GM23338 (cell line): ENCODE results near the gene PDK3. TPM values are rescaled to one million over a fixed set of nuclear protein-coding genes. Genes with fewer than 3 reads are reported as not detected.

ENCODE experiments used
- ATAC-seq: fragments of 200-7000 bp; cut with Tn5 transposase; 3 replicates; pipeline ENCODE4 v1.9.1; 2020
- DNase-seq: peaks from one replicate; pipeline ENCODE4 v3.0.0-alpha.2; 2015; ENCODE audit warnings: low spot score
- H2AFZ ChIP-seq: fragments of 200-600 bp; sonication (generic); 2 replicates; pipeline ENCODE4 v1.8.0; 2016; ENCODE audit warnings: antibody characterized with exemption, mild to moderate bottlenecking, moderate library complexity
- H3F3A ChIP-seq: fragments of 200-600 bp; sonication (generic); replicated peaks from 2 replicates; pipeline ENCODE4 v1.8.0; 2017; ENCODE audit warnings: antibody characterized with exemption, mixed run types, low read depth
- H3K27ac ChIP-seq: fragments of 200-600 bp; sonication (generic); 2 replicates; pipeline ENCODE4 v1.6.1; 2016; ENCODE audit warnings: low read depth
- H3K27me3 ChIP-seq: fragments of 200-600 bp; sonication (generic); 2 replicates; pipeline ENCODE4 v1.8.0; 2016; ENCODE audit warnings: mild to moderate bottlenecking, mixed run types, moderate library complexity; ENCODE audit not compliant: insufficient read depth
- H3K36me3 ChIP-seq: fragments of 200-600 bp; sonication (generic); 2 replicates; pipeline ENCODE4 v1.8.0; 2016; ENCODE audit warnings: mild to moderate bottlenecking; ENCODE audit not compliant: insufficient read depth
- H3K4me1 ChIP-seq: fragments of 200-600 bp; sonication (generic); 2 replicates; pipeline ENCODE4 v1.8.0; 2016; ENCODE audit warnings: mild to moderate bottlenecking, moderate library complexity; ENCODE audit not compliant: insufficient read depth
- H3K4me2 ChIP-seq: fragments of 200-600 bp; sonication (generic); 2 replicates; pipeline ENCODE4 v1.7.1; 2017; ENCODE audit warnings: mixed run types
- H3K4me3 ChIP-seq: fragments of 200-600 bp; sonication (generic); 2 replicates; pipeline ENCODE4 v1.6.1; 2016; ENCODE audit warnings: mixed run types
- H3K79me2 ChIP-seq: fragments of 200-600 bp; sonication (generic); replicated peaks from 2 replicates; pipeline ENCODE4 v1.8.0; 2017; ENCODE audit warnings: mild to moderate bottlenecking; ENCODE audit not compliant: insufficient read depth
- H3K9me2 ChIP-seq: fragments of 200-600 bp; sonication (generic); 2 replicates; pipeline ENCODE4 v1.8.0; 2017; ENCODE audit not compliant: insufficient read depth
- H4K20me1 ChIP-seq: fragments of 200-600 bp; sonication (generic); replicated peaks from 2 replicates; pipeline ENCODE4 v1.8.0; 2017; ENCODE audit warnings: mild to moderate bottlenecking; ENCODE audit not compliant: insufficient read depth
- H3K27ac Mint-ChIP-seq: 2 replicates; pipeline ENCODE4 v1.8.0; 2020; ENCODE audit warnings: inconsistent platforms, mild to moderate bottlenecking, moderate library complexity, mixed read lengths
- H3K27me3 Mint-ChIP-seq: 3 replicates; pipeline ENCODE4 v1.8.0; 2022; ENCODE audit warnings: low read depth, mild to moderate bottlenecking, moderate library complexity, mixed read lengths, inconsistent platforms; ENCODE audit not compliant: insufficient read depth, poor library complexity
- H3K36me3 Mint-ChIP-seq: 3 replicates; pipeline ENCODE4 v1.8.0; 2021; ENCODE audit warnings: low read depth, mild to moderate bottlenecking, inconsistent platforms, moderate library complexity, mixed read lengths
- H3K4me1 Mint-ChIP-seq: 3 replicates; pipeline ENCODE4 v1.8.0; 2020; ENCODE audit warnings: mild to moderate bottlenecking, inconsistent platforms, mixed read lengths
- H3K4me3 Mint-ChIP-seq: 3 replicates; pipeline ENCODE4 v1.8.0; 2021; ENCODE audit warnings: moderate library complexity, mild to moderate bottlenecking, inconsistent platforms, mixed read lengths
- H3K9me3 Mint-ChIP-seq: 3 replicates; pipeline ENCODE4 v1.8.0; 2020; ENCODE audit warnings: moderate library complexity, mild to moderate bottlenecking, inconsistent platforms, mixed read lengths
- CREB1 ChIP-seq: fragments of 250-450 bp; sonication (Bioruptor Pico); IDR thresholded peaks from 2 replicates; pipeline ENCODE4 v1.5.0; 2020; ENCODE audit warnings: low read depth, mild to moderate bottlenecking, moderate library complexity
- EZH2 ChIP-seq: fragments of 200-600 bp; sonication (generic); IDR thresholded peaks from one replicate; pipeline ENCODE4 v1.8.0; 2017; ENCODE audit warnings: antibody characterized with exemption, mild to moderate bottlenecking, low read depth; ENCODE audit not compliant: unreplicated experiment
- EZH2phosphoT487 ChIP-seq: fragments of 200-600 bp; sonication (generic); IDR thresholded peaks from one replicate; pipeline ENCODE4 v1.8.1; 2018; ENCODE audit warnings: antibody characterized with exemption; ENCODE audit not compliant: unreplicated experiment
- NANOG ChIP-seq: IDR thresholded peaks from 2 replicates; pipeline ENCODE4 v1.6.1; 2016; ENCODE audit warnings: antibody characterized with exemption, borderline replicate concordance
- POLR2AphosphoS5 ChIP-seq: IDR thresholded peaks from 2 replicates; pipeline ENCODE4 v1.6.1; 2016; ENCODE audit warnings: antibody characterized with exemption, low read depth
- REST ChIP-seq: IDR thresholded peaks from one replicate; pipeline ENCODE4 v1.6.1; 2018; ENCODE audit warnings: antibody characterized with exemption; ENCODE audit not compliant: unreplicated experiment
- ZNF114 ChIP-seq: fragments of 250-450 bp; sonication (Bioruptor Pico); IDR thresholded peaks from 2 replicates; pipeline ENCODE4 v1.5.0; 2020; ENCODE audit warnings: mild to moderate bottlenecking, moderate library complexity
- ZNF331 ChIP-seq: fragments of 250-450 bp; sonication (Bioruptor Pico); IDR thresholded peaks from 2 replicates; pipeline ENCODE4 v1.5.0; 2020; ENCODE audit warnings: low read depth, mild to moderate bottlenecking, moderate library complexity
- ZNF462 ChIP-seq: fragments of 250-450 bp; sonication (Bioruptor Pico); IDR thresholded peaks from 2 replicates; pipeline ENCODE4 v1.5.0; 2020; ENCODE audit warnings: mild to moderate bottlenecking, moderate library complexity
- polyA plus RNA-seq: library from polyadenylated mRNA; unstranded; fragments of >200 nt; fragmentation: Nextera tagmentation; extraction: Ambion mirVana; gene quantifications from 2 replicates; pipeline ENCODE4 v1.2.1, GENCODE V29; 2016
- total RNA-seq: library from RNA; depleted of rRNA; stranded (reverse); fragments of >200 nt; shearing (Covaris generic); gene quantifications from 2 replicates; pipeline ENCODE4 v1.2.3, GENCODE V29; 2014
- TF ChIP-seq, protein P1 (sequence below), 2 experiments: fragments of 200-600 bp in 1 of 2; sonication (generic) in 1 of 2; conservative IDR thresholded peaks; 2 replicates each; pipeline versions ENCODE4 v1.5.1 to v1.6.1; 2016 to 2017; ENCODE audit warnings: antibody characterized with exemption in 2 of 2, low read depth in 2 of 2, mild to moderate bottlenecking in 2 of 2, moderate library complexity in 1 of 2
- TF ChIP-seq, protein P2 (sequence below): IDR thresholded peaks from 2 replicates; pipeline ENCODE4 v1.6.1; 2016; ENCODE audit warnings: antibody characterized with exemption

Gene PDK3
- total and polyA plus RNA-seq, 2 experiments from 2014 or later, result 35.7 to 51.2 TPM

DNA sequence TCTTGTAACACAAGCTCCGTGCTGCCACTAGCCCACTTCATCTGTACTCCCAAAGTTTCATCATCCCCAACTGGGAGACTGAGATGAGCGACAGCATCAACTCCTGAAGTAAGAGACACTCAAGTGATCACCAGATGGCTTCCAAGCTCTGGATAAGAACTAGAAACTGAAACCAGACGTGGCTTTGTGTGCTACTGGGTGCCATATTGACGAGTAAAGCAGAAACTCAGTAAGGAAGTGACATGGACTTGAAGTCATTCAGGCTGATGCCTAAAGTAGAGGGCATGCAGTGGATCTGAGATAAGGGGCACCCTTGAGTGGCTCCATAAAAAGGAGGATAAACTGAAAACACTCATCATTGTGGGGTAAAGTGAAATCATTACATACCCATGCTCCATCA is 109.7 kb downstream of the PDK3 start (continued):
- TF ChIP-seq ZNF462 (CRISPR knock-in tag), result no peak
- TF ChIP-seq EZH2phosphoT487, result no peak
- TF ChIP-seq, protein P1, sequence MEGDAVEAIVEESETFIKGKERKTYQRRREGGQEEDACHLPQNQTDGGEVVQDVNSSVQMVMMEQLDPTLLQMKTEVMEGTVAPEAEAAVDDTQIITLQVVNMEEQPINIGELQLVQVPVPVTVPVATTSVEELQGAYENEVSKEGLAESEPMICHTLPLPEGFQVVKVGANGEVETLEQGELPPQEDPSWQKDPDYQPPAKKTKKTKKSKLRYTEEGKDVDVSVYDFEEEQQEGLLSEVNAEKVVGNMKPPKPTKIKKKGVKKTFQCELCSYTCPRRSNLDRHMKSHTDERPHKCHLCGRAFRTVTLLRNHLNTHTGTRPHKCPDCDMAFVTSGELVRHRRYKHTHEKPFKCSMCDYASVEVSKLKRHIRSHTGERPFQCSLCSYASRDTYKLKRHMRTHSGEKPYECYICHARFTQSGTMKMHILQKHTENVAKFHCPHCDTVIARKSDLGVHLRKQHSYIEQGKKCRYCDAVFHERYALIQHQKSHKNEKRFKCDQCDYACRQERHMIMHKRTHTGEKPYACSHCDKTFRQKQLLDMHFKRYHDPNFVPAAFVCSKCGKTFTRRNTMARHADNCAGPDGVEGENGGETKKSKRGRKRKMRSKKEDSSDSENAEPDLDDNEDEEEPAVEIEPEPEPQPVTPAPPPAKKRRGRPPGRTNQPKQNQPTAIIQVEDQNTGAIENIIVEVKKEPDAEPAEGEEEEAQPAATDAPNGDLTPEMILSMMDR (conservative IDR thresholded peaks at IDR 0.05; ENCODE audit: low read depth in 2 of 2), result no peak
- no peak for TF ChIP-seq POLR2AphosphoS5
- TF ChIP-seq NANOG, result no peak
- TF ChIP-seq EZH2, result no peak

DNA sequence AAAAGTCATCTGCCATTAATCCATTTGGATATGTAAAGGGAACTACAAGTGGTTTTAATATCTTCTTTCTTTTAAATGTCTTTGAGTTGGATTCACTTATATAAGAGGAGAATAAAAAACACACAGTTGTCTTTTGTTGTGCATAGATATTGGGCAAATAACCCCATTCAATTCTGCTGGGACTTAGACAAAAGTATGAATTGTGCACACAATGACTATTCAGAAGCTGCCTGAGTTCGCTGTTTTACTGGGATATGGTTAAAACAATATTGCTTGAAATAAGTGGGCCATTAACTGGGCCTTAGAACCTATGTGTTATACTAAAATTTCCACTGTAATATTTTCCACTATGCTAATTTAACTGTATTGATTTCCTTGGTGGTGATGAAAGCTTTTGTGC is 110.4 kb downstream of the PDK3 start:
- Histone ChIP-seq H4K20me1 (no peaks in the 10 kb centered on the region), H3K9me2 (no peaks in the 10 kb centered on the region), H3K4me2 (no peak overlapping the region), H3K36me3 (no peaks in the 10 kb centered on the region), H3K27ac (no peak overlapping the region), H3K4me1 (no peaks in the 10 kb centered on the region), H3K79me2 (no peaks in the 10 kb centered on the region), H3F3A (no peaks in the 10 kb centered on the region), H2AFZ (no peak overlapping the region), H3K27me3 (no peaks in the 10 kb centered on the region), H3K4me3 (no peak overlapping the region)
- Mint-ChIP-seq H3K27me3 (no peaks in the 10 kb centered on the region), H3K27ac (no peak overlapping the region), H3K4me1 (no peaks in the 10 kb centered on the region), H3K36me3 (peaks cover 32% of the 10 kb centered on the region), H3K4me3 (no peak overlapping the region), H3K9me3 (no peaks in the 10 kb centered on the region)
- TF ChIP-seq CREB1 (CRISPR knock-in tag) (no peak), REST (no peak), EZH2phosphoT487 (no peak), ZNF114 (no peak), ZNF331 (CRISPR knock-in tag) (no peak)
- TF ChIP-seq, protein P2, sequence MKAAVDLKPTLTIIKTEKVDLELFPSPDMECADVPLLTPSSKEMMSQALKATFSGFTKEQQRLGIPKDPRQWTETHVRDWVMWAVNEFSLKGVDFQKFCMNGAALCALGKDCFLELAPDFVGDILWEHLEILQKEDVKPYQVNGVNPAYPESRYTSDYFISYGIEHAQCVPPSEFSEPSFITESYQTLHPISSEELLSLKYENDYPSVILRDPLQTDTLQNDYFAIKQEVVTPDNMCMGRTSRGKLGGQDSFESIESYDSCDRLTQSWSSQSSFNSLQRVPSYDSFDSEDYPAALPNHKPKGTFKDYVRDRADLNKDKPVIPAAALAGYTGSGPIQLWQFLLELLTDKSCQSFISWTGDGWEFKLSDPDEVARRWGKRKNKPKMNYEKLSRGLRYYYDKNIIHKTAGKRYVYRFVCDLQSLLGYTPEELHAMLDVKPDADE, result no peak
- ATAC-seq, result no peak
- DNase-seq, result no peak
